Measurements from ENCODE around the gene LRRC8A. TPM values are rescaled to one million over a fixed set of nuclear protein-coding genes. Genes with fewer than 3 reads are reported as not detected.

Gene LRRC8A
- total and polyA plus RNA-seq, 2 of the 8 experiments (the other 6 are each of a cell fraction or from before 2014, with no cell fraction given) = 103 to 111 TPM

- H2AFZ ChIP-seq (ENCODE audit: low read length) = no peak overlapping the region
- no peak overlapping the region for H4K91ac ChIP-seq (replicated peaks; ENCODE audit: insufficient read length, low read length)
- no peak overlapping the region for H3K56ac ChIP-seq (replicated peaks; ENCODE audit: insufficient read length, low read depth, low read length)
- H2AK5ac ChIP-seq (ENCODE audit: low read depth, low read length) = no peak overlapping the region
- peaks cover 15% of the 10 kb centered on the region for H3K79me1 ChIP-seq (ENCODE audit: low read depth, low read length)
- no peak for FAIRE-seq
- ChIA-PET CTCF (ENCODE audit: partially characterized antibody) (interaction anchor here (1.7 to 3.2 kb wide), 4 partner anchors 13 to 19 kb away, joined by 7 to 24 read pairs (median 12); no protein-coding TSS in a partner anchor), POLR2A (ENCODE audit: partially characterized antibody) (interaction anchor here (0.9 to 4.3 kb wide), 2 partner anchors 11 to 27 kb away, joined by 4 to 14 read pairs; partner anchors contain the start of gene PHYHD1)
- WGBS, 2 experiments (ENCODE audit: extremely low coverage in 1 of 2, insufficient coverage in 1 of 2, insufficient read length in 1 of 2, insufficient replicate concordance in 2 of 2, low coverage in 1 of 2, low lambda C conversion rate in 2 of 2, missing lambda C conversion rate in 1 of 2) = 91% methylated on average over 4 of the region's 4 CpGs; no CpG with 5 or more reads in 1 of the 2 experiments
- peaks cover 0 to 69% of the 10 kb centered on the region in 2 experiments; a peak in 2 of 4 replicates for H3K79me2 ChIP-seq (ENCODE audit: control insufficient read depth in 1 of 2, insufficient read depth in 2 of 2, low read length in 2 of 2)
- H3K27ac ChIP-seq (ENCODE audit: low read depth, low read length) = no peak overlapping the region; the same call in 1 of the 2 replicates
- no peak overlapping the region for H3K4me2 ChIP-seq (ENCODE audit: insufficient read depth in 1 of 2, low read depth in 2 of 2, low read length in 2 of 2)
- peaks cover 18 to 44% (median 35%) of the 10 kb centered on the region in 4 experiments; a peak in 7 of 8 replicates for H3K36me3 ChIP-seq (ENCODE audit: control insufficient read depth in 2 of 4, insufficient read depth in 4 of 4, low read length in 3 of 4)
- H3K23me2 ChIP-seq (ENCODE audit: low read depth, low read length) = no peaks in the 10 kb centered on the region
- H3K18ac ChIP-seq (ENCODE audit: extremely low read depth, low read length) = no peak overlapping the region
- H3K4ac ChIP-seq (replicated peaks; ENCODE audit: insufficient read length, low read depth, low read length) = no peak overlapping the region
- no peak overlapping the region for H3K4me3 ChIP-seq (ENCODE audit: extremely low read depth in 1 of 4, insufficient read depth in 2 of 4, low read depth in 3 of 4, low read length in 4 of 4)
- H2BK20ac ChIP-seq (ENCODE audit: low read length) = no peak overlapping the region
- no peak overlapping the region for H4K5ac ChIP-seq (ENCODE audit: insufficient read length, low read depth, low read length)
- H3K23ac ChIP-seq (ENCODE audit: insufficient read length) = no peak overlapping the region
- peaks cover 30% of the 10 kb centered on the region in 2 experiments for H4K20me1 ChIP-seq (replicated peaks in 1 of 2; ENCODE audit: control insufficient read depth in 1 of 2, insufficient read depth in 2 of 2, low read length in 2 of 2)
- no peaks in the 10 kb centered on the region for H3K27me3 ChIP-seq (replicated peaks in 1 of 4; ENCODE audit: control insufficient read depth in 3 of 4, extremely low read depth in 1 of 4, insufficient read depth in 3 of 4, low read length in 3 of 4)
- H2BK12ac ChIP-seq (ENCODE audit: low read depth, low read length) = no peak overlapping the region
- peaks cover 0 to 24% (median 18%) of the 10 kb centered on the region in 4 experiments; a peak in 6 of 7 replicates for H3K4me1 ChIP-seq (replicated peaks in 1 of 4; ENCODE audit: control insufficient read depth in 3 of 4, insufficient read depth in 4 of 4, low read length in 3 of 4)
- H2BK5ac ChIP-seq (ENCODE audit: low read depth, low read length) = no peak overlapping the region; the same call in 1 of the 2 replicates
- DNase-seq (ENCODE audit: low read depth in 1 of 2, low spot score in 2 of 2) = no peak
- H3K9me3 ChIP-seq (ENCODE audit: insufficient read depth in 2 of 2, low read depth in 1 of 2, low read length in 1 of 2) = no peaks in the 10 kb centered on the region
- H4K8ac ChIP-seq (ENCODE audit: extremely low read depth, insufficient read depth, low read length) = no peak overlapping the region
- no peak overlapping the region for H3K9ac ChIP-seq (replicated peaks in 1 of 4; ENCODE audit: extremely low read depth in 1 of 4, low read depth in 3 of 4, low read length in 3 of 4)
- no peak overlapping the region for H2BK120ac ChIP-seq (replicated peaks; ENCODE audit: low read depth, low read length)
- no peak overlapping the region for H3K14ac ChIP-seq (ENCODE audit: insufficient read length)
- no peak overlapping the region for H2BK15ac ChIP-seq (ENCODE audit: low read length)
- TF ChIP-seq HDAC2 (IDR thresholded peaks at IDR 0.05; ENCODE audit: borderline replicate concordance in 1 of 2, low read depth in 2 of 2, low read length in 2 of 2) = no peak
- TF ChIP-seq GABPA (IDR thresholded peaks at IDR 0.05; ENCODE audit: borderline replicate concordance, insufficient read depth, low read length) = no peak
- TF ChIP-seq NANOG (IDR thresholded peaks at IDR 0.05; ENCODE audit: insufficient read depth, low read depth, low read length, poor library complexity, severe bottlenecking) = no peak
- TF ChIP-seq NRF1 (IDR thresholded peaks at IDR 0.05; ENCODE audit: low read depth, low read length) = no peak
- no peak for TF ChIP-seq JUND (IDR thresholded peaks at IDR 0.05; ENCODE audit: low read length)
- no peak for TF ChIP-seq TEAD4 (IDR thresholded peaks at IDR 0.05; ENCODE audit: low read depth, low read length)
- no peak for TF ChIP-seq POLR2A (IDR thresholded peaks at IDR 0.05; ENCODE audit: control extremely low read depth in 1 of 2, low read depth in 2 of 2, low read length in 2 of 2)
- TF ChIP-seq ZNF274 (IDR thresholded peaks at IDR 0.05; ENCODE audit: borderline replicate concordance, extremely low read depth, low read length) = no peak
- TF ChIP-seq CREB1 (IDR thresholded peaks at IDR 0.05) = no peak
- no peak for TF ChIP-seq SRF (IDR thresholded peaks at IDR 0.05; ENCODE audit: low read depth, low read length)
- TF ChIP-seq EZH2 (IDR thresholded peaks at IDR 0.05; ENCODE audit: low read depth, low read length, severe bottlenecking) = no peak
- no peak for TF ChIP-seq ATF2 (IDR thresholded peaks at IDR 0.05; ENCODE audit: low read length)
These were observed 27.9 kb downstream of the LRRC8A start for GRCh38 chr9:128909859-128910258.
